GM18526 (cell line): Measurements from ENCODE around the gene KIF6.

Source experiments
- POLR2A ChIP-seq: IDR thresholded peaks from 3 replicates; pipeline ENCODE4 v1.6.1; 2011; ENCODE audit not compliant: insufficient read length; ENCODE audit errors: extremely low read depth

Gene KIF6

GRCh38 chr6:39302669-39303424 is 422.4 kb downstream of the KIF6 start:
- TF ChIP-seq POLR2A, result no peak

GRCh38 chr6:39302011-39302410 is 423.2 kb downstream of the KIF6 start:
- TF ChIP-seq POLR2A, result no peak

GRCh38 chr6:39301606-39302005 is 423.6 kb downstream of the KIF6 start:
- TF ChIP-seq POLR2A, result no peak

- no peak for TF ChIP-seq POLR2A
Observed at GRCh38 chr6:39300739-39301138, 424.5 kb downstream of the KIF6 start.

GRCh38 chr6:39298061-39298460 is 427.1 kb downstream of the KIF6 start:
- no peak for TF ChIP-seq POLR2A

- TF ChIP-seq POLR2A, result no peak
Observed at GRCh38 chr6:39296745-39297640, 428.2 kb downstream of the KIF6 start.

GRCh38 chr6:39295611-39296011 is 429.6 kb downstream of the KIF6 start:
- no peak for TF ChIP-seq POLR2A

- no peak for TF ChIP-seq POLR2A
Observed at GRCh38 chr6:39294899-39295298, 430.3 kb downstream of the KIF6 start.

- TF ChIP-seq POLR2A, result no peak
Observed at GRCh38 chr6:39294133-39294532, 431.1 kb downstream of the KIF6 start.

- no peak for TF ChIP-seq POLR2A
Observed at GRCh38 chr6:39292637-39293036, 432.6 kb downstream of the KIF6 start.

- TF ChIP-seq POLR2A, result no peak
Observed at GRCh38 chr6:39289490-39289889, 435.7 kb downstream of the KIF6 start.

GRCh38 chr6:39287601-39288000 is 437.6 kb downstream of the KIF6 start:
- TF ChIP-seq POLR2A, result no peak

GRCh38 chr6:39282774-39283173 is 442.4 kb downstream of the KIF6 start:
- TF ChIP-seq POLR2A, result no peak

GRCh38 chr6:39281312-39281980 is 443.8 kb downstream of the KIF6 start:
- TF ChIP-seq POLR2A, result no peak

GRCh38 chr6:39280247-39280731 is 444.9 kb downstream of the KIF6 start:
- no peak for TF ChIP-seq POLR2A
